Keratinocyte (primary cell): ENCODE data around the gene BRINP1.

Experiments
- CTCF ChIP-seq, 3 experiments: IDR thresholded peaks in 1 of 3; conservative IDR thresholded peaks in 1 of 3; optimal IDR thresholded peaks in 1 of 3; 2 replicates in 2 of 3; 3 replicates in 1 of 3; pipeline versions ENCODE3 to v1.5.1; 2011; ENCODE audit warnings: low read length in 3 of 3, mild to moderate bottlenecking in 3 of 3, moderate library complexity in 2 of 3, control low read depth in 1 of 3, inconsistent platforms in 1 of 3; ENCODE audit not compliant: insufficient read depth in 2 of 3; ENCODE audit errors: extremely low read depth in 1 of 3
- EZH2 ChIP-seq: IDR thresholded peaks from one replicate; pipeline ENCODE4 v1.6.1; 2012; ENCODE audit warnings: inconsistent platforms, mild to moderate bottlenecking, low read length, moderate library complexity

- TF ChIP-seq CTCF (optimal IDR thresholded peaks at IDR 0.05 in 1 of 3, IDR thresholded peaks at IDR 0.05 in 1 of 3, conservative IDR thresholded peaks at IDR 0.05 in 1 of 3; ENCODE audit: extremely low read depth in 1 of 3, insufficient read depth in 2 of 3, low read length in 3 of 3) (no peak), EZH2 (no peak)
These were observed 152.4 kb downstream of the BRINP1 start for GRCh38 chr9:119216651-119217331.
